ENCODE data around the gene GNB4.

The GNB4 gene

DNA sequence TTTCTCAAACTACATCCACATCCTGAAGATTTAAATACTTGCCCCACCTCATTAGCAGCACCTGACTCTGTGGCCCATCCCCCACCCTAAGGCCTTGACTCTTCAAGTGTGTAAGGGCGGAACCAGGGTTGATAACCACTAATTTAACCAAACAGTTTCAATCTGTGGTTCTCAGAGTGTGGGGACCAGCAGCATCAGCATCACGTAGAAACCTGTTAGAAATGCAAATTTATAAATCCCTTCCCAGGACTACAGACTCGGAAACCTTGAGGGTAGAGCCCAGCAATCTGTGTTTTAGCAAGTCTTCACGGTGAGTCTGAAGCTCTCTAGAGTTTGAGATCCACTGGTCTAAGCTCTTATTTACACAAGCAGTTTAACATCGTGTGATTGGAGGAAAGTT is 12.4 kb downstream of the GNB4 start:
- no peak for DNase-seq

DNA sequence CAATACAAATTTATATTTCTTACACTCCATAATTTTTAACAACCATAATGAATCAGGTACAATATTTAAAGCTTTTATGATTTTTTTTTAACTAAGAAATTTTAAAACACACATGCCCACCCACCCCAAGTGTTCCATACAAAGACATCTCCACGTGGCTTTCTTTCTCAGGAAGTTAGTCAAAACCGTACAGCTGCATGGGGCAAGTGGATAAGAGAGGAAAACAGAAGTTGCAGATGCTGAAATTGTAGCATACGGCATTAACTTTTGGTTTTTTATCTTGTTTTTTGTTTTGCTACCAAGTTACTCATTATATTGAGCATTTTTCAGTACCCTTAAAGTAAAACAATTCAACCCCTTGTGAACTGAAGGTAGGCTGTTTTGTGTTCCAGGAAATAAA is 14.8 kb downstream of the GNB4 start:
- intact Hi-C loops (cut with DNase I) = no loop called here
- no peak for DNase-seq

More for the DNA sequence above, 12.4 kb downstream of the GNB4 start:
- intact Hi-C loops (cut with DNase I) = no loop called here

DNA sequence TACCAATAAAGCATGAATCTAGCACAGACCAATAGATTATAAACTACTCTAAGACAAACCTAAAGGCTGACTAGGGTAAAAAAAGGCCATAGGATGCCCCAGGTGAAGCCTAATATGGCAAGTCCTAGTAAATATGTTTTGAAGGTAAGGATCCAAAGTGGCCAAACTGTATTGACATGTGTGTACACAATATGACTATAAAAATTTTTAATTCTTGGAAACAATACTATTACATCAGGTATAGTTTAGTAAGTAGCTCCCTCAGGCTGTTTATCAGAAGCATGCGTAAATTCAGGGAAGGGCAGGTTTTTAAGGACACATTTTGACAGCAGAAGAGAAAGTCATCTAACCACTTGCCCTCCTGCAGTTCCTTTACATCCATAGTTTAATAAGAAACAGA is 18.8 kb downstream of the GNB4 start:
- DNase-seq = no peak
- intact Hi-C loops (cut with DNase I) = no loop called here

DNA sequence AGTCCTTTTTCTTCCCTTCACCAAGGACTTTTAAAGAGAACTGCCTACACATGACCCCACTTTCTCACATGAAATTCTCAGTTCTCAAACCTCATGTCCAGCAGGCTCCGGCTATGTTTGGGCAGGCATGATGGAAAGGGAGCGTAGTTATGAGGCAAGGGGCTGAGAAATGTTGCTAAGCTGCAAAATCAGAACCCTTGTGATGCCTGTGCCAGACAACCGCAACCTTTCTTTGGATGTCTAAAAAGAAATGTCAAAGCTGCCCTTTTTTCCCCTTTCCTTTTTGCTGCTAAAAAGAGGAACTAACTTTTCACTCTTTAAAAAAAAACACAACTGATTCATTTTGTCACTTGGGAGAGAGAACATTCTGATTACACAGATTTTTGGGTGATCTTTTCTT is 19.2 kb downstream of the GNB4 start:
- intact Hi-C loops (cut with DNase I) = no loop called here
- DNase-seq = peak in 2 of 10 donors; percentile 13 to 35

DNA sequence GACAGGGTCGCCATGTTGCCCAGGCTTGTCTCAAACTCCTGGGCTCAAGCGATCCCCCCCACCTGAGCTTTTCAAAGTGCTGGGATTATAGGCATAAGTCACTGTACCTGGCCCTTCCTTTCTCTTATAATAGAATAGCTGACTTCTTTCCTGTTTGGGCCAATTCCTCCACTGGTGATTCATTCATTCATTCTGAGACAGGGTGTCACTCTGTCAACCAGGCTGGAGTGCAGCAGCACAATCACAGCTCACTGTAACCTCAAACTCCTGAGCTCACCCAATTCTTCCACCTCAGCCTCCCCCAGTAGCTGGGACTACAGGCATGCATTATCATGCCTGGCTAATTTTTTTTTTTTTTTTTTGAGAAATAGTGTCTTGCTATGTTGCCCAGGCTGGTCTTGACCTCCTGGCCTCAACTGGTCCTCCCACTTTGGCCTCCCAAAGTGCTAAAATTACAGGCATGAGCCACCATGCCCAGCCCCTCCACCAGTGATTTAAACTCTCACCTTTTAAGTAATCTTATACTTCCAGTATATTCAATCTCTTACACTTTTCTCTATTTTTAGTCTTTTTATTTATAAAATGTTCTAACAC is 20.9 kb downstream of the GNB4 start:
- DNase-seq = no peak
- intact Hi-C loops (cut with DNase I) = no loop called here

DNA sequence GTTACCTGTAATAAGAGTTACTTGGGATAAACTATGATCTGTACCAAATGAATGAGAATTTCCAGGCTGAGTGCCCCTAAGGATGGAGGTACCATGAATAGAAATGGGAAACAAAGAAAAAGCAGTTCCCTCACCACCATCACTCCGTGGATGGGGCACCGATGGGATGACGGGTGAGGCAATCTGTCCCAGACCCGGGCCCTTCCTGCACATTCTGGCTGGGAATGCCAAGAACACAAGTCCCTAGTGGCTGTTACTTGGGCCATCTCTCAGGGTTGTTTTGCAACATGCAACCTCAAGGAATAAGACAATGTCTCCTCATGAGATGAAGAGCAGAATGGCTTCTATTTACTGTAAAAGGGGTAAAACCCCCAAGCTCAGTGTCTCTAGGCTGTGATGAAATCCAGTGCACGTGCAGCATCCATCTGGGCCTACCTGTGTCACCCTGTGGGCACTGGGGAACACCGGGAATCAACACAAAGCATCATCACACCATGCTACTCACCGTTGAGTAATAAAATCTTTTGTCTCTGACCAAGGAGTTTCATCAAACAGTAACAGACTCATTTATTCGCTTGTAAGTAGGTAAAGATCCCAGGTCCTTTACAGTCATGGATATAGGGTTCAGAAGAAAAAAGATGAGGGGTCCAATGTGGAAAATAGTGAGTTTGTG is 22.3 kb downstream of the GNB4 start:
- DNase-seq = no peak
- intact Hi-C loops (cut with DNase I) = no loop called here

DNA sequence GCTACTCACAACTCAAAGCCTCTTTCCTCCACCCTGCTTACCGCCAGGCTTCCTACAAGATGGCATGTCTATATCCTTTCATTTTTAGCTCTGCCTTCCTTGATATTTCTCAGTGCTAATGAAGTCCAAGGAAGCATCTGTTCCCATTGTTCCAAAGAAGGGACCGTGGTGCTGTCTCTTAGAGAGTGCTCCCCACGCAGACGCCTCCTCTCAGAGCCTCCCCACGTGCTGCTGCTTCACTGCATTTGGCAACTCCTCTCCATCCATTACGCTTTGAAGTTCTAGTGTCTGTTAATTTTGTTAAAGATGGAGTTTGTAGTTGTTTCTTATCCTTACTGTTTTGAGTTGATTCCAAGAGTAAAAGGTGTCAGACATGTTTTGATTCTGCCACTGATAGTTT is 26.2 kb downstream of the GNB4 start:
- intact Hi-C loops (cut with DNase I) = no loop called here
- peak in 6 of 10 donors; percentile 31 to 89 (median 70) for DNase-seq

DNA sequence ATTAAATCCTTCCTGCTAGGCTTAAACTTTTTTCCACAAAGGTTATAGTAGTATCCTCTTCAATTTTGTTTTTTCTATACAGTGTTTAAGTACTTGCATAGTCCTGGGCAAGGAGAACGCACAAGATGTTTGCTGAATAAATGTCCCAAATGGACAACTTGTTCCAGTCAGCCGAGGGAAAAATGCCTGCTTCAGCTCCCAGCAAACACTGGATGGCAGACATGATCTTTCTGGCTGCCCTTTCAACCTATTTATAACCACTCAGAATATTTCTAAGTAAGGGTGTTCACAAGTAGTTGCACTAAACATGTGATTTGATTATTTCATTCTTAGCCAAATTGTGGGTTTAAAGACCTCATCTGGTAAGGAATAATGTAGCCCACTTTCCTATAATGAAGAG is 29.8 kb downstream of the GNB4 start:
- peak in 1 of 10 donors; percentile 37 for DNase-seq
- intact Hi-C loops (cut with DNase I) = loop anchor here (1.0 kb wide), 1 partner anchor 137 kb away; no protein-coding TSS in a partner anchor

DNA sequence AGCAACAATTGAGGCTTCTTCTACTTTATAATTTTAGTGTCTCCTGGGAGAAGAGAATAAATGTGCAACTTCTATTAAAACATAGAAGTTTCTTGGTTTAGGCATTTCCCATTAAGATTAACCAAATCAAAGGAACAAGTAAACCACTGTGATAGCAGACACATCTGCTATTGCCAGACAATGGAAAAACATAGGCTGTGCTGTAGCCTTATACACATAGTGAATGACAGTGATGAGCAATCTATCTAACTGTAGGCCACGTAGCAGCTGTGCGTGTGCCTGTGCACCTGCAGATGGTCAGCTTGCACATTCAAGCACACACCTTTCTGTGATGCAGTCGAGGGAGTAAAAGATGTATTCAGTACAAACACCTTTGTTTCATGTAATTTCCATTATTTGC is 32.7 kb downstream of the GNB4 start:
- intact Hi-C loops (cut with DNase I) = no loop called here
- DNase-seq = no peak

DNA sequence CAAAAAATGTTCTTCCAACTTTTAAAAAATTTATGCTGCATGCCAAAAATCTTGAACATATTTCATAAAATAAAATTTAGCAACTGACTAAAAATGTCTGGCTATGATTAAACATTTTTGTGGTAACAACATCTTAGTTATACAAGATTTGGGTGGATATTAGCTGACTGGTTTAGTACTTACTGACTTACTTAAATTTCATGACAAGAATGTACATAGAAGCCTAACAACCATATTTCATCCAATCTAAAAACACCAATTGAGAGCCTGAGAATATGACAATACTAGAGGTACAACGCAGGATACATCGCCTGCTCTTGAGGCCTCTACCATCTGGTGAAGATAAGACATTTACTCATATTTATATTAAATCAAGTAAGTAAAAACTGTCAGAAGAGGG is 34.6 kb downstream of the GNB4 start:
- no peak for DNase-seq
- intact Hi-C loops (cut with DNase I) = no loop called here

DNA sequence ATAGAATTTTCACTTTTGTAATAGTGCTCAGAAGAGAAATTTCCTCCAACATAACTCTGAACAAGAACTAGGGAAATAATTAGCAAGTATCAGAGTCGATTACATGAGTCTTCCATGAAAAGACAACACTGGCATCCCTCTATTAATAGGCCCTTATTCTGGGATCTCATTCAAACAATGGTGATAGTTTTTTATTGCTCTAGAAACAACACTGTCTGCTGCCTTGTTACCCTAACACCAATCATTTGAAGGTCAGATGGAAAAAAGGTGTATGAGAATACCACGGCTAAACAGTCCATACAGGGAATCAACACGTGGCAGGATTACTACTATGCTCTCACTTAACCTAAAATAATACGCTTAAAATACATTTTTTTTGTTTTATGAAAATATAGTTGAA is 35.9 kb downstream of the GNB4 start:
- no peak for DNase-seq
- intact Hi-C loops (cut with DNase I) = no loop called here

DNA sequence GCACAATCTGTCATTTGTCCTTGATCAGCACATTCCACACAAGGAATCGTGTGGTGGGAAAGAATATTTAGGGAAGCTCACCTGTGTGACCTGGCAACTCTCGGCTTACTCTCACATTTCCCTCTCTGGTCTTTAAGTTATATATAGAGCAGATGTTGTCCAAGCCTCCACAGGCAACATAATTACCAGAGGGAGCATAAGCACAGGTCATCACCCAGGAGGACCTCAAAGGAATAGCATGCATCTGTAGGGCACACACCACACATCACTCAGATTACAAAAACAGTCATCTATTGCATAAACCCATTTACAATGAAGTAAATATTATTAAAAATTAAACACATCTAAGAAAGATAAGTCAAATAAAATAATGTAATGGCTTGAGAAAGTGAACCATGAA is 36.5 kb downstream of the GNB4 start:
- intact Hi-C loops (cut with DNase I) = no loop called here
- DNase-seq = no peak

DNA sequence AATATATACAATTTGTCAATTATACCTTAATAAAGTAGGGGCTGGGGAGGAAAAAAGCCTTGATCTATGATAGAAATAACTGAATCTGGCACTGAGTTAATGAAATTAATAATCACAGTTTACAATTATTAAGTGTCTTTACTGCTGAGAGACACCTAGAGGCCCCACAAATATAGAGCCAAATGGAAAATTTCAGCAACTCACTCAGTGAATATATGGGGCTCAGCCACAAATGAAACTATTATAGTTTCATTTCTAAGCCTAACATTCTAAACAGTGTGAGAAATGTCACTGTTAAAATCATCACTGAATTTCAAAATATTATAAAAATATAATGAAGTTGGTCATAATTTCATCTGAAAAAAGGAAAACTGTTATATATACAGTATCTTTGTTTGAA is 40.3 kb downstream of the GNB4 start:
- no peak for DNase-seq
- intact Hi-C loops (cut with DNase I) = no loop called here

DNA sequence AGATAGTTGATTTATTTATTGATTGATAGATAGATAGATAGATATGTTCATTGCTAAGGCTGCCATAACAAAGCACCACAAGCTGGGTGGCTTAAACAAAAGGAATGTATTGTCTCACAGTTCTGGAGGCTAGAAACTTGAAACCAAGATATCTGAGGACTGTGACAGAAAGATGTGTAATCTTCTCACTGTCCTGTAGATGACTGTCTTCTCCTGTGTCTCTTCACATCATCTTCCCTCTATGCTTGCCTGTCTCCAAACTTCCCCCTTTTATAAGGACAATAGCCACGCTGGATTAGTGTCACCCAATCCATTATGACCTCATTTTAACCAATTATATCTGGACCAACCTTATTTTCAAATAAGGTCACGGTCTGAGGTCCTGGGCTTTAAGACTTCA is 40.9 kb downstream of the GNB4 start:
- intact Hi-C loops (cut with DNase I) = no loop called here

DNA sequence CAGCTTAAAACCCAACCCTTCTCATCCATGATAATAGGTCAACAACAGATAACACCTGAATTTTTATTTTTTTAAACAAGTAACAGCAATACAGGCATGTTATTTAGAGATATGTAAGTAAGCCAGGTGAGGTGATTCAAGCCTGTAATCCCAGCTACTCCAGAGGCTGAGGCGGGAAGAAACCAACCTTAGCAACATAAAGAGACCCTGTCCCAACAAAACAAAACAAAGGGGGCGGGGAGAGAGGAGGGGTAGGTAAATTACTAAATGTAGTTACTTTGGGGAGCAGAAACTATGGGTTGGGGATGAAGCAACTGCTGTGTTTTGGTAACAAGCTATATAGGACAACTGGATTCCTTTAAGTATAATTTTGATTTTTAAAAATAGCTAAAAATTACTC is 47.0 kb downstream of the GNB4 start:
- intact Hi-C loops (cut with DNase I) = no loop called here
- no peak for DNase-seq

More for the DNA sequence above, 40.9 kb downstream of the GNB4 start:
- no peak for DNase-seq

DNA sequence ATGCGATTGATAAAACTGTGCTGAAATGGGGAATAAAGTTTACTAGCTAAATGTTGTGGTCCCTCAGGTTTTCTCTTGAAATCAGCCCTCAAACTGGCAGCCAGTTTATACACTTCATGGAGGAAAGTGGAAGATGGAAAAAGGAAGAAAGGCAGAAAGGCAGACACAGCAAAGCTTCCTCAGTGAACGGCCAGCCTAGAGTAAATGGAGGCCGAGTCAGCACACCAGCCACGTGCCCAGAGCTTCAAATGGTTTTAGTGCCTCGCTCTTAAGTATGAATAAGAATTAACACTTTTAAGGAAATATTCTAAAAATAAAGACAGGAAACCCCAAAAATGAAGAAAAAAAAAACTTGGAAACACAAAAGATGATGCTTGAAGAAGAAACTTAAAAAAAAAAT is 48.3 kb downstream of the GNB4 start:
- DNase-seq = no peak
- intact Hi-C loops (cut with DNase I) = no loop called here

DNA sequence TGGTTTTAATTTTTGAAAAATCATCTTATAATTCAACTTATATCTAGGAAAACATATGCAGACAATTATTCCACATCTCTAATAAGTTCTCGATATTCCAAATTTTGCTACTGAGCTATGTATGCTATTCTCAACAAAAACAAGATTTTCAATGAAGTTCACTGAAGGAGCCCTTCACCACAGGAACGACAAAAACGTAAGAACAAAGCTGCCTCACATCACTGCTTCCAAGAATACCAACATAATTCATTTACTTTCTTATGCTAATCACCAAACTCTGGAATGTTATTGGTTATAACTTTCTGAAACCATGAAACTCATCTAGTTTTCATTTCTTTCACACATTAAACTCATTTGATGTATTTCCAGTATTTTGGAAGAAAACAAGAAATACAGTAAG is 49.7 kb downstream of the GNB4 start:
- DNase-seq = no peak
- intact Hi-C loops (cut with DNase I) = no loop called here

DNA sequence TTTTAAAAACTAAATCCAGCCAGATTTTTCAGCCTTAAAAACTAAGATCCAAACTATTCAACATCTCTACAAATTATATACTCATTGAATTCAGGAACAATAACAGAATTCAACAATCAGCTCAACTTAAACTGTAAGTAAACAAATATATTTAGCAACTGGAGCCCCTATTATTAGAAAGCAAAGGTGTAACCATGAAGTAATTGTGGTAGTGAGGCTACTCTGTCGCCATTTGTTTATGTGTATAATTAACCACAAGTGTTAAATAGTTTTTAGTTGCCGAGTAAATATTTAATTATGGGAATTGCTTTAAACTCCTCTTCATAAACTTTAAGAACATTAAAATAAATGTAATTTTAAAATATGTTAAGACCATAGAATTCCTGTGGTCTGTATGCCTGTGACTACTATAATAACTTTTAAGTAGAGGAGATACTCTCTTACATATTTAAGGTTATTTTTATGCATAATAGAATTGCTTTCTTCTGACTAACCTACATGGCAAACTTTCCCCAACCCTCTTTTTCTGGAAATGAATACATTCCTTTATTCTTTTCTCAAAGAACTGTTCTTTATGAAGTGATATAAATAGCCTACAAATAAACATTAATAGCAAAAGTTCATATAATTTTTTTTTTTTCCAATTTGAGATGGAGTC is 52.6 kb downstream of the GNB4 start:
- no peak for DNase-seq
- intact Hi-C loops (cut with DNase I) = no loop called here

DNA sequence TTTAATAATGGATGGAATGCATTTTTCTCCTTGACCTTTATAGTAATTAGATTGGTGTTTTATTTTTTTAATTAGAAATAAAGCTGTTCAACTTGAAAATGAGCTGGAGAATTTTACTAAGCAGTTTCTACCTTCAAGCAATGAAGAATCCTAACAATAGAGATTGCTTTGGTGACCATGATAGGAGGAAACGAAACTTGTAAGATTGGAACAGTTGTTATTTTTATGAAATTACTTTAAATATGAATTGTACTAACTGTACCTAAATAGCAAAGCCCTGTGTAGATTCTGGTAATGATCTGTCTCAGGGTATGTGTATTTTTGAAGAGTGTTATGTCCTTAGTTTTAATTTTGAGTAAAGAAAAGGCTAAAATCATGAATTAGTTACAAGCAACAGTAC is 59.4 kb downstream of the GNB4 start:
- intact Hi-C loops (cut with DNase I) = no loop called here

DNA sequence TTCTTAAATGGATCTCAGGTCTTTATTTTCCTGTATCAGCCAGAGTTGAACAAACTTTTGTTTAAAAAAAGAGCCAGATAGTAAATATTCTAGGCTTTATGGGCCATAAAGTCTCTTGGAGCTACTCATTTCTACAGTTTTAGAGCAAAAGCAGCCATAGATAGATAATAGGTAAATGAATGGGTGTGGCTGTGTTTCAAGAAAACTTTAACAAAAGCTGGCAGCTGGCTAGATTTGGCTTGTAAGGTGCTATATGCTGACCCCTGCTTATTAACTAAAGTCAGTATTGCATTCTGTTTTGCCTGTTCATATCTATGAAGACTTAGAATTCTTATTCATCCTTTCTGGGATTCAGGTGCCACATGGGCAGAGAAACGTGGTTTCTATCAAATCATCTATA is 74.8 kb downstream of the GNB4 start:
- DNase-seq = no peak
- intact Hi-C loops (cut with DNase I) = no loop called here

More for the DNA sequence above, 59.4 kb downstream of the GNB4 start:
- no peak for DNase-seq

DNA sequence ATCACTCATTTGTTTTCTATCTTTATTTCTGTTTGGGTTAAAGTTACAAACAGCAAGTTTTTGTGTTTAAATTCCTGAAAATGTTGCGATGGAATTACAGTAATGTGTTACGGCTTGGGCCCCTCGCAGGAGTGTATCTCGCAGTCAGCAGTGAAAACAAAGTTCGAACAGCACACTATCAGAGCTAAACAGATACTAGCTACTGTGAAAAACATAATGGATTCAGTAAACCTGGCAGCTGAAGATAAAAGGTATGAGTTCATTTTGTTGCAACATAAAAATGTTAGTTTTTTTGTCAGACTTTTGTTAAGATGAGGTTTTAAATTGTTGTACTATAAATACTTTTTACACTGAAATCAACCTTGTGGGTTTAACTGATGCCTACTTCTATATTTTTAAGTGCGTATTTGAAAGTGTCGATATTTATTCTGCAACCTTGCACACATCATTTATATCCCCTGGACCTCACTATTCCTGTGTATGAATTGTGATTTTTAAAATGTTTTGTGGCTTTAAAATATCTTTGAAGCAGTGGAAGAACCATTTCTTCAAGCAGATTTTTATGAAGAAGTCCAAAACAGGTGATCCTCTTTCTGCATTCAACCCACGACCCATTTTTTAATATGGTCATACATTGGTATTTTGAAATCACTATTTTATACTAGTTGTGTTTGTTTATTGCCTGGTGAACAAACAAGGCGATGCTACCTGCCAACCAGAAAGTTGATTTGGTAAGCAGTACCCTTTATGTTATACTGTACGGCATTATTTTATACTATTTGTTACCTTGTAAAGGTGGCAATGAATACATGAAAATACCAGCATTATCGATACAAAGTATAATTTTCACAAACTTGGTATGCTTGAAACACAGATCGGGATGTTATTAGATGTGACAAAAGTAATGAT is 75.9 kb downstream of the GNB4 start:
- no peak for DNase-seq
- intact Hi-C loops (cut with DNase I) = no loop called here

Data from posterior cingulate gyrus (tissue), 11 donors.